Aorta (tissue), 5 donors: ENCODE results near the gene KRT79. TPM values are rescaled to one million over a fixed set of nuclear protein-coding genes. Genes with fewer than 3 reads are reported as not detected.
"Not testable (repeated sequence)": the region's sequence is repeated elsewhere in the genome, so short reads cannot be mapped to it uniquely, and the experiment has no call there.

Source experiments
- ATAC-seq: fragments of 200-7000 bp; cut with Tn5 transposase; one replicate; pipeline ENCODE4 v1.9.1; 2022; ENCODE audit warnings: moderate library complexity; ENCODE audit not compliant: low FRiP score
- DNase-seq, 2 donors: peaks; one replicate each; pipeline ENCODE4 v3.0.0-alpha.2; 2020
- H3K27ac ChIP-seq, 2 donors: one replicate each; pipeline ENCODE4 v1.5.1; 2013; ENCODE audit warnings: low read length in 2 of 2, mild to moderate bottlenecking in 2 of 2, moderate library complexity in 2 of 2, control low read depth in 1 of 2, inconsistent platforms in 1 of 2, low read depth in 1 of 2
- H3K27me3 ChIP-seq, 2 donors: one replicate each; pipeline ENCODE4 v1.6.1; 2013; ENCODE audit warnings: control low read depth in 1 of 2, low read length in 1 of 2, mild to moderate bottlenecking in 1 of 2, moderate library complexity in 1 of 2; ENCODE audit not compliant: insufficient read depth in 2 of 2, control insufficient read depth in 1 of 2
- H3K36me3 ChIP-seq, 2 donors: one replicate each; pipeline ENCODE4 v1.6.1; 2013; ENCODE audit warnings: control low read depth in 1 of 2, low read length in 1 of 2, mild to moderate bottlenecking in 1 of 2; ENCODE audit not compliant: insufficient read depth in 2 of 2, control insufficient read depth in 1 of 2
- H3K4me1 ChIP-seq, 2 donors: one replicate each; pipeline ENCODE4 v1.6.1; 2013; ENCODE audit warnings: low read length in 2 of 2, control low read depth in 1 of 2, mild to moderate bottlenecking in 1 of 2, moderate library complexity in 1 of 2; ENCODE audit not compliant: insufficient read depth in 2 of 2, control insufficient read depth in 1 of 2
- H3K4me3 ChIP-seq, 2 donors: one replicate each; pipeline ENCODE4 v1.5.1; 2013; ENCODE audit warnings: low read length in 2 of 2, control low read depth in 1 of 2, mild to moderate bottlenecking in 1 of 2
- H3K9me3 ChIP-seq: one replicate; pipeline ENCODE4 v1.6.1; 2013; ENCODE audit warnings: mild to moderate bottlenecking, low read length; ENCODE audit not compliant: control insufficient read depth
- WGBS, 2 donors: extraction: QIAGEN DNeasy Blood & Tissue Kit; methylation state at CpG; one replicate each; pipeline ENCODE4 v1.1.7; 2013; 5-methylcytosine and 5-hydroxymethylcytosine counted together
- intact Hi-C, 2 donors: fragments of 100-400 bp; cut with DNase I; formaldehyde crosslinking; loops; one replicate each; pipeline versions ENCODE4 v1.14.2 to v1.15.0; 2022
- polyA plus RNA-seq, 2 donors: library from polyadenylated mRNA; stranded (reverse); fragments of 200-250 nt; gene quantifications; one replicate each; pipeline ENCODE4 v1.2.3, GENCODE V29; 2013
- total RNA-seq, 2 donors: library from RNA; stranded (reverse); fragmentation: NEBNext Ultra II Directional; extraction: Animal tissue kit (Norgen Biotek cat#: 25700); gene quantifications; one replicate each; pipeline ENCODE4 v1.2.1, GENCODE V29; 2021
- donor health status: healthy with polysubstance abuse.
- donor health status: Bipolar disorder and iron deficiency.
- donor health status: DM: no; HTN: no; CAD: no.
- donor health status: DM: no; HTN: no; CAD: no.
- donor health status: DM: yes; HTN: yes; CAD: no.

Gene KRT79
- total and polyA plus RNA-seq, 4 donors = not detected

- Histone ChIP-seq H3K27ac (no peak overlapping the region), H3K4me3 (no peak overlapping the region), H3K4me1 (no peaks in the 10 kb centered on the region), H3K9me3 (no peaks in the 10 kb centered on the region), H3K27me3 (no peaks in the 10 kb centered on the region), H3K36me3 (no peaks in the 10 kb centered on the region)
- intact Hi-C loops = no loop called here
- 91 to 95% methylated on average over 4 of the region's 4 CpGs for WGBS, 2 donors
- DNase-seq = no peak
- no peak for ATAC-seq
Measured at GRCh38 chr12:52798003-52798670, 36.0 kb downstream of the KRT79 start.

- intact Hi-C loops = no loop called here
- Histone ChIP-seq H3K36me3 (no peaks in the 10 kb centered on the region), H3K9me3 (no peaks in the 10 kb centered on the region), H3K4me1 (no peaks in the 10 kb centered on the region), H3K27ac (no peak overlapping the region), H3K4me3 (no peak overlapping the region), H3K27me3 (no peaks in the 10 kb centered on the region)
- ATAC-seq (no peak), DNase-seq (no peak)
Measured at GRCh38 chr12:52797529-52797894, 36.6 kb downstream of the KRT79 start.

- Histone ChIP-seq H3K27ac (no peak overlapping the region), H3K4me3 (no peak overlapping the region), H3K36me3 (no peaks in the 10 kb centered on the region), H3K9me3 (no peaks in the 10 kb centered on the region), H3K4me1 (no peaks in the 10 kb centered on the region), H3K27me3 (no peaks in the 10 kb centered on the region)
- no peak for ATAC-seq
- 84 to 87% methylated on average over 3 of the region's 3 CpGs for WGBS, 2 donors
- no peak for DNase-seq
- intact Hi-C loops = no loop called here
Measured at GRCh38 chr12:52796839-52797528, 37.1 kb downstream of the KRT79 start.

- intact Hi-C loops = no loop called here
Measured at GRCh38 chr12:52796429-52796794, 37.7 kb downstream of the KRT79 start.

GRCh38 chr12:52795694-52796428 is 38.2 kb downstream of the KRT79 start, which contains the start of gene KRT3:
KRT3 (minus strand) TSS chr12:52796117; CDS start chr12:52796042, 75 bp downstream.
- DNase-seq (no peak), ATAC-seq (no peak)
- intact Hi-C loops = no loop called here
- Histone ChIP-seq H3K9me3 (peaks cover 3% of the 10 kb centered on the region), H3K36me3 (no peaks in the 10 kb centered on the region), H3K27me3 (no peaks in the 10 kb centered on the region), H3K27ac (no peak within 1 kb of the TSS), H3K4me3 (no peak within 1 kb of the TSS), H3K4me1 (no peaks in the 10 kb centered on the region)
- WGBS, 2 donors = 91 to 92% methylated on average over 17 of the region's 17 CpGs

More at GRCh38 chr12:52796429-52796794, 37.7 kb downstream of the KRT79 start:
- DNase-seq (no peak), ATAC-seq (no peak)
- no peak overlapping the region for H3K4me3 ChIP-seq
- WGBS, 2 donors = 97 to 98% methylated on average over 3 of the region's 3 CpGs
- no peaks in the 10 kb centered on the region for H3K36me3 ChIP-seq
- no peaks in the 10 kb centered on the region for H3K27me3 ChIP-seq
- no peaks in the 10 kb centered on the region for H3K4me1 ChIP-seq
- H3K27ac ChIP-seq = no peak overlapping the region
- H3K9me3 ChIP-seq = peaks cover 2% of the 10 kb centered on the region

- H3K4me1 ChIP-seq, H3K36me3 ChIP-seq, H3K27ac ChIP-seq, DNase-seq, H3K9me3 ChIP-seq, H3K4me3 ChIP-seq, intact Hi-C loops, ATAC-seq, H3K27me3 ChIP-seq: not testable (repeated sequence)
- WGBS, 2 donors = 99 to 100% methylated on average over 2 of the region's 2 CpGs
Measured at GRCh38 chr12:52795332-52795674, 38.8 kb downstream of the KRT79 start.

GRCh38 chr12:52794479-52795331 is 39.4 kb downstream of the KRT79 start:
- no peaks in the 10 kb centered on the region for H3K4me1 ChIP-seq
- no peak for DNase-seq
- H3K27ac ChIP-seq = no peak overlapping the region
- no peaks in the 10 kb centered on the region for H3K27me3 ChIP-seq
- intact Hi-C loops = no loop called here
- H3K9me3 ChIP-seq = peaks cover 3% of the 10 kb centered on the region
- ATAC-seq = no peak
- H3K36me3 ChIP-seq = no peaks in the 10 kb centered on the region
- WGBS, 2 donors = 90% methylated on average over 5 of the region's 5 CpGs
- no peak overlapping the region for H3K4me3 ChIP-seq

GRCh38 chr12:52792185-52793029 is 41.7 kb downstream of the KRT79 start:
- Histone ChIP-seq H3K4me3 (no peak overlapping the region), H3K27me3 (no peaks in the 10 kb centered on the region), H3K36me3 (no peaks in the 10 kb centered on the region), H3K27ac (no peak overlapping the region), H3K9me3 (peaks cover 3% of the 10 kb centered on the region), H3K4me1 (no peaks in the 10 kb centered on the region)
- DNase-seq (no peak), ATAC-seq (no peak)
- 84 to 91% methylated on average over 10 of the region's 10 CpGs for WGBS, 2 donors
- intact Hi-C loops = no loop called here
